Measurements from ENCODE around the gene EPB41L3.

EPB41L3 gene

GRCh38 chr18:5449858-5450509 lies 93.8 kb downstream of the EPB41L3 start:
- TF ChIP-seq ZNF600 (tag by site-specific recombination; IDR thresholded peaks at IDR 0.05): no peak
- no peak for TF ChIP-seq HOXA7 (CRISPR knock-in tag; IDR thresholded peaks at IDR 0.05; ENCODE audit: borderline replicate concordance)
- TF ChIP-seq ZNF596 (tag by site-specific recombination; IDR thresholded peaks at IDR 0.05): no peak
- no peak for TF ChIP-seq KLF17 (tag by site-specific recombination; IDR thresholded peaks at IDR 0.05)
- no peak for TF ChIP-seq ZNF280C (tag by site-specific recombination; IDR thresholded peaks at IDR 0.05)
- TF ChIP-seq ZNF416 (tag by site-specific recombination; IDR thresholded peaks at IDR 0.05): no peak
- no peak for TF ChIP-seq ZNF248 (tag by site-specific recombination; IDR thresholded peaks at IDR 0.05)
- no peak for TF ChIP-seq ZFHX2 (tag by site-specific recombination; conservative IDR thresholded peaks at IDR 0.05)
- no peak for TF ChIP-seq GFI1B (tag by site-specific recombination; IDR thresholded peaks at IDR 0.05)
- no peak for TF ChIP-seq ZSCAN18 (tag by site-specific recombination; IDR thresholded peaks at IDR 0.05)
- no peak for TF ChIP-seq ZEB2 (tag by site-specific recombination; IDR thresholded peaks at IDR 0.05)
- no peak for TF ChIP-seq ZNF654 (tag by site-specific recombination; IDR thresholded peaks at IDR 0.05; ENCODE audit: low read depth)
- TF ChIP-seq TSHZ1 (tag by site-specific recombination; IDR thresholded peaks at IDR 0.05; ENCODE audit: borderline replicate concordance): no peak
- no peak for TF ChIP-seq ZSCAN30 (tag by site-specific recombination; IDR thresholded peaks at IDR 0.05)
- no peak for TF ChIP-seq HOXD13 (CRISPR knock-in tag; IDR thresholded peaks at IDR 0.05; ENCODE audit: borderline replicate concordance)
- no peak for TF ChIP-seq ZBTB1 (tag by site-specific recombination; IDR thresholded peaks at IDR 0.05)
- TF ChIP-seq ZNF645 (tag by site-specific recombination; IDR thresholded peaks at IDR 0.05): no peak
- TF ChIP-seq KLF1 (tag by site-specific recombination; IDR thresholded peaks at IDR 0.05): no peak
- no peak for TF ChIP-seq ZNF433 (tag by site-specific recombination; IDR thresholded peaks at IDR 0.05; ENCODE audit: low read depth)
- Histone ChIP-seq H3K4me3 (ENCODE audit: low read depth, low read length) (no peak overlapping the region), H3K9me3 (ENCODE audit: control insufficient read depth, insufficient read depth, low read depth, low read length) (no peaks in the 10 kb centered on the region), H3K36me3 (ENCODE audit: control insufficient read depth in 2 of 2, insufficient read depth in 1 of 2, low read length in 2 of 2) (no peaks in the 10 kb centered on the region), H3K4me1 (ENCODE audit: control insufficient read depth, insufficient read depth, low read length) (no peaks in the 10 kb centered on the region), H3K27ac (ENCODE audit: extremely low read depth, low read depth, low read length) (no peak overlapping the region)
- CTCF ChIA-PET: interaction anchor here (0.6 kb wide), 1 partner anchor 11 kb away, joined by 3 read pairs; no protein-coding TSS in a partner anchor
- POLR2A ChIA-PET: no interaction called here
